ENCODE measurements around the gene GLRA1.
"Not testable (repeated sequence)": the region's sequence is repeated elsewhere in the genome, so short reads cannot be mapped to it uniquely, and the experiment has no call there.

The GLRA1 gene

DNA sequence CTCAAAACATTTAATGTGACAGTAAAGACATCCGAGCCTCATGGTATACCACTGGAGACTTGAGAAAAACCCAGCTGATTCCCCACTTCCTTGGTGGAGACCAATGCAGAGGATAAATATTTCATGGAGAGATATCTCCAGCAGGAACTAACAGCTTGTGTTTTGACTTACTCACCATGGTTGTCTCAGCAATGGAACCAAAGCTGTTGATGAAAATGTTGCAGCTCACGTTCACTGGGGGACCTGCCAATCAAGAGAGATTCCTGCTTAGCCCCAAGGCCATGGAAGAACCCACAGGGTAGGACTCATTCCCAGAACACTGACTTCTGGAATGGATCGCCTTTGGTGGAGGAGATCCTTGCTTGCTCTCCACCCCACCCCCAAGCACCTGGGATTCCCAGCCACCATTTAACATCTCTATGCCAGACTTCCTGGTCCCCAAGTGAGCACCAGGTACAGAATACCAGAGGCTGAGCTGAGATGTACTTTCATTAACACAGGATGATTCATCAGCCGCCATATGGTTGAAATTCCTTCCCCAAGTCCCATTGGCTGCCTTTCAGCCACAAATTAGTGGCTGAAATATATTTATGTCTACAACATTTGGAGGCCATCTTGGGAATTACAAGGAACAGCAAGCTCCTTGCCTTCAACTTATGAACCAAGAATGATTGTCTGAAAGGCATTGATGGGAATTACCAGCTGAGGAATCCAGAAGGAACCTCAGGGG is 37.9 kb downstream of the GLRA1 start:
- in situ Hi-C loops (cut with HindIII; ENCODE audit: low sequenced_read_pairs): no loop called here

DNA sequence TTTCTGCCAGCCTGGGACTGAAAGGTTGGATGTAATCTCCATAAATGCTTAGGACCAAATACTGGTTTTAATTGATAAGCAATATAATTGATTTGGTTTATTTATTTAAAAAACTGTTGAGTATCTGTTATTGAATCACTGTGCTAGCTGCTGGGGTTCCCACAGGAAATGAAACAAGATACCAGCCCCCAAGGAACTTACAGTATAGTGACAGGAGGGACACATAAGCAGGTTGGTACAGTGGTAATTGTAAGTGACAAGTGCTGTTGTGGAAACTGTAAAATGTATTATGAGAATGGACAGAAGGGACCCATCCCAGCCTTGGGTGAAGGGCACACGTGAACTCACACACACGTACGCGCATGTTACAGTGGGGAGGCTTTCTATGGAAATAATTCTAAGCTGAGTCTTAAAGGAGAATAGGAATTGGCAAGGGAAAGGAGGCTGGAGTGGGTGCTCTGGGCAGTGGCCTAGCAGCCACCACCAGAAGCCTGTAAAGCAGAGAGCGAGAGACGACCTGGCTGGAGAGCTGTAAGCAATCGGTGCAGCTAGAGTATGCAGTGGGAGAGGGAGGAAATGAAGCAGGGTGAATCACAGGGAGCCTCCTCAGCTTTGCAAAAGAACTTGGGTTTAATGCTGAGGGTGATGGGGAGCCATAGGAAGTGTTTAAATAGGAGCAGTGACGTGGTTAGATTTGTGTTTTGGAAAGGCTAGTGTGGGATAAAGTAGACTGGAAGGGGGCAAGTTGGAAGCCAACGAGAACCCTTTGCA is 39.3 kb downstream of the GLRA1 start:
- in situ Hi-C loops (cut with HindIII; ENCODE audit: low sequenced_read_pairs): no loop called here

DNA sequence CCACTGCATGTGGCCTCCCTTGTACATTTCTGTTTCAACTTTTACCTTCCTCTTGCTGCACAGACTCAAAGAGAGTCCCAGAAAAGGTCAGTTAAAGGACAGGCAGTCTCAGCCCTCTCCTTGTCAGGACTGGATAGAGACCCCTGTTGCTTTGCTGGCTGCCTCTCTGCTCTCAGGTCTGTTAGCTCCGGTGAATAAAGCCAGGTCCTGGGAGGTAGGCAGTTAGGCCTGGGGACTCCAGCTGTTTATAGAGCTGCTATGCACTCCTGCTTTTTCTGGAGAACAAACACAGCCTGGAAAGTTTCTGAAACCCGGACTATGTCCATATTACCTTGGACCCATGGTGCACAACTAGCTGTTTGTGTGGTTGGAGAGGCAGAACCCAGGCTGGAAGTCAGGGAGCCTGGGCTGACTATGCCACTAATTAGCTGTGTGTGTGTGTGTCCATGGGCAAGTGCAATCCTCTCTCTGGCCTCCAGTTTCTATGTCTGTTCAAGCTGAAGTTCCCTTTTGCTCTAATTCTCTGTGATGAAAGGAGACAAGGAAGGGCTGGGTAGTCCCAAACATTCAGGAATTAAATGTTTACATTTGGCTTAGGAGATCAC is 42.9 kb downstream of the GLRA1 start:
- in situ Hi-C loops (cut with HindIII; ENCODE audit: low sequenced_read_pairs): no loop called here

DNA sequence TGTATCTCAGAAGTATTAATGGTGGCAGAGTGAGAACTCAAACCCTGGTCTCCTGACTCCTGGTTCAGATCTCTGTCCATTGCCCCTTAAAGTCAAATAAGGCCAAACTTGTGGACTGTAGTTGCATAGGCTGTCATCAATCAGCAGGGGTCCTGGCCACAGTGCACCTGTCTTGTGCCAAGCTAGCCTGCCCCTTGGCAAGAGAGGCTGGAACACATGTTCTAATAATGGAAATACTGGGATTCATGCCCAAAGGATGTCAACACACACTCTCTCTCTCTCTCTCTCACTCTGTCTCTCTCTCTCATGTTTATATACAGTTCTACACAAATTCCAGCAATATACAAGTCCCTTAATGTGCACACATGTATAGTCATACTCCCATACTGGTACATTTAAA is 44.3 kb downstream of the GLRA1 start:
- in situ Hi-C loops (cut with HindIII; ENCODE audit: low sequenced_read_pairs): no loop called here

DNA sequence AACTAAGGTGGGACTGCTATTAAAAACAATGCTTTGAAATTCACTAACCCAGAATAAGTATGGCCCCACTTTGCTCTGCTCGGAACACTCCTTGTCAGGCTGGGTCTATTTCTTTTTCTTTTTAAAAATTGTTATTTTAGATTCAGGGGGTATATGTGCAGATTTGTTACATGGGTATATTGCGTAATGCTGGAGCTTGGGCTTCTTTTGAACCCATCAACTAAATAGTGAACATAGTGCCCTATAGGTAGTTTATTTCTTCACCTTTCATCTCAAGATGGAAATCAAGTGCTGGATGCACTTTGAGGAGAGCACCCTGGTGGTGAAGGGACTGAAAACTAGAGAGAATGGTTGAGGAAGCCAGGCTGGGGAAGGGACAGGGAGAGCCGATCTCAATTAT is 51.0 kb downstream of the GLRA1 start:
- in situ Hi-C loops (cut with HindIII; ENCODE audit: low sequenced_read_pairs): no loop called here

DNA sequence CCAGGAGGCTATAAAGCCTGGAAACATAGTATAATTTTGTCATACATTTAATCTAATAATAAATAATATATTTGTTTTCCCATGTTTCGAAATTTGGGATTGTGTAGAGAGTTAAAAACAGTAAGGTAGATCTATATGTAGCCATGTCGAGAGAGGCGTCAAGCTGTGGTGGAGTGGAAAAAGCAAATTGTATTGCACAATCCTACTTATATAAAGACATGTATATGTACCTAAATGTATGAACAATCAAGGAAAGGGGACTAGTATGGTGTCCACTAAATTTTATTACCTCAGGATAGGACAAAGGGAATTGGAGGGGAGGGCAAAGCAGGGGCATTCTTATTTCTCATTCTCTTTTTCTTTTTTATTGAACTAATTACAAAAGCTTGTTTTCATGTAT is 52.0 kb downstream of the GLRA1 start:
- in situ Hi-C loops (cut with HindIII; ENCODE audit: low sequenced_read_pairs): no loop called here

DNA sequence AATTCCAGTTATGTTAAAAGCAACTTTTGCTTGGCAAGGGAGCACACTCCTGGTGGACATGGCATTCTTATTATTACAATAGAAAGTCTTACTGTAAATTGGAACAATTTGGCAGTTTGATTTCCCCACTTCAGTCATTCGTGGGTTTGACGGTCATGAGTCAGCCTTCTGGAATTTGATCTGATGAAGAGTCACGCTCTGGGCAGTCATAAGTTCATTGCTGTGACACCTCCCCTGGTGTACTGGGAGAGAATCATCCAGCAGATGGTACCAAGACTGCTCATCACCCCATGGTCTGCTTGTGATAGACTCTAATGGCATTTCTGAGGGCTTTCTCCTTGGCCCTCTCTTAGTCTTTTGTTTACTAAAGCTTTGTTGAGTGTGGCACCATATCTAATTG is 53.8 kb downstream of the GLRA1 start:
- in situ Hi-C loops (cut with HindIII; ENCODE audit: low sequenced_read_pairs): no loop called here

DNA sequence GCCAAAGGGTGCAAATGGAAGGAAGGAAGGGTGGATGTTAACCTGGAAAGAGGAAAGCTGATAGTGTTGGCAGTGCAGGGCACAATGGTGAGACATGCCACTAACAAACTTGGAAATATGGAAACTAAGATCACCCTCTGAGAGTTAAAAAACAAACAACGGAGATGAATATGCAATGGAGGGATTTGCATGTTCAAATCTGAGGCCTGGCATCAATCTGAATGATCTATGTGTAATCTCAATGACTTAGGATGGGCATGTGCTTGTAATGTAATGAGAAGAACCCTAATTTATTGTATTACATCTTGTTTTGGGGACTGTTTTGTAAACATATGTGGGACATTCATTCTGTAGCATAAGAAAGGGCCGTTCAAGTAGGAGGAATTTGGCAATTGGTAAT is 54.4 kb downstream of the GLRA1 start:
- in situ Hi-C loops (cut with HindIII; ENCODE audit: low sequenced_read_pairs): no loop called here

DNA sequence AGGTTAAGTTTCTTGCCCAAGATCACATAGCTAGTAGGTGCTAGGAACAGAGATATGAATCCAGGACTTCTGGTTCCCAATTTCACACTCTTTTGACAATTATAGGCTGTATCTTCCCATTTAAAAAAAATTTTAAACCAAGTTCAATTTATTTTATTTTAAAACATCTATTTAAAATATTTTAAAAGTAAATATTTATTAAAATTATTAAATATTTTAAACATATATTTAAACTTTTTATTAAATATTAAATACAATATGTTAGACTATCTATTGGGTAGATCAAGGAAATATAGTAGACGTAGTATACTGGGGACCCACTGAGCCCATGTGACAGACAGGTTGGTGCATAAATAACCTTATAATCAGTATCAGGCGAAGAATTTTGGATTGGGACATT is 54.8 kb downstream of the GLRA1 start:
- in situ Hi-C loops (cut with HindIII; ENCODE audit: low sequenced_read_pairs): no loop called here

DNA sequence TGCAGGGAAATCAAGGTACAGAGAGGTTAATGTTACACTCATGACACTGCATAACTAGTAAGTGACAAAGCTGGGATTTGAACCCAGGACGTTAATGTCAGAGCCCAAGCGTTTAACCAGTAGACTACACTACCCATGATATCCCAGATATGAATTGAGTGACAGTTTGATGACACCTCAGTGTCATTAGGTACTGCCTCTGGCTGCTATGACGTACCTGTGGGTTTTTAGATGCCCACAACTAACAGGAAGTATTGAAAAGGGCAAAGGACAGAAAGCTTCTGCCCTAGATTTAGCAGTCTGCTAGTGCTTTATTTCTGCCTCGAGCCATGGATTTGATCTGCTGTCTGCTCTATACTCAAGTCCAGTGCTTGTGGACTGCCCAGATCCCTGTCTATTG is 56.2 kb downstream of the GLRA1 start:
- in situ Hi-C loops (cut with HindIII; ENCODE audit: low sequenced_read_pairs): no loop called here

DNA sequence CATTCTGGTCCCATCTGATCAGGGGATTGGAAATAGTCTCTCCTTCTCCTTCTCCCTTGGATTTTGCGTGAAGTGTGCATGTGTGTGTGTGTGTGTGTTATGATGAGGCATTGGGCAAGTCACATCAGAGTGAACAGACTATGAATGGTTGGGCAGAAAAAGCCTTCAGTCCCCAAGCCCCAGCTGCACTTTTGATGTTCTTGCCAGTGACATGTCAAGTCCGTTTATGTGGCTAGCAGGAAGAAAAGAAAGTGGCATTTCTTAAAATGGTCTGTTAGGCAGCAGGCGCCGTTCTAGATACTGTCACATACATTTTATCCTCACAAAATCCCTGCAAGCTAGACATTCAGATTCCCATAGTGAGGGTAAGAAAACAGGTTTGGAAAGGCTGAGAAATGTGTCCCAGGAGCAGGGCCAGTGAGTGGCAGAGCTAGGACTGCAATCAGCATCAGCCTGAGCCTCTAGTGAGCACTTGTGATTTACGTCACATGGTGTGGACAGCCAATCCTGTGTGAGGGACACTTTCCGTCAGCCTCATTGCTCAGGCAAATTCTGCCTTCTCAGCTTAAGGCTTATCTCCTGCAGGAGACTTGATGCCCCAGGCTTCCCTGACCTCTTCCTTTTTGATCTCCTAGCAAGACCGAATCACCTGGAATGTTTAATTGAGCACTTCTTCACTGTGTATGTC is 60.4 kb downstream of the GLRA1 start:
- in situ Hi-C loops (cut with HindIII; ENCODE audit: low sequenced_read_pairs): no loop called here

DNA sequence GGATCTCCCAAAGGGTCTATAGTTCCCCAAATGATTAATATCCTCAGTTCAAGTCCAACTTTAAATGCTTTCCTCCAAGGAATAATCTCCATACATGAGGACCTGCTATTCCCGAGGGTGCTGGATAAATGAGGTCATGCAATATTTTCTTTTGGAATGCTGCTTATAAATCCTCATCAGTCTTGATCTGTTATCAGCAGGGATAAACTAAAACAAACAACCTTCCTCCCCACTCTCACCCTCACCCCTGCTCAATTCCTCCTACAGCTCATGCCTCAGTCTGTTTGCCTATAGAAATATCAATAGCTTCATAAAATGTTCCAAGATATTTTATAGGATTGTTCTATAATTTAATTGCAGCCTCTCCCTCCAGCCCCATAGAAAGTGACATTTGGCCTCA is 61.1 kb downstream of the GLRA1 start:
- in situ Hi-C loops (cut with HindIII; ENCODE audit: low sequenced_read_pairs): no loop called here

DNA sequence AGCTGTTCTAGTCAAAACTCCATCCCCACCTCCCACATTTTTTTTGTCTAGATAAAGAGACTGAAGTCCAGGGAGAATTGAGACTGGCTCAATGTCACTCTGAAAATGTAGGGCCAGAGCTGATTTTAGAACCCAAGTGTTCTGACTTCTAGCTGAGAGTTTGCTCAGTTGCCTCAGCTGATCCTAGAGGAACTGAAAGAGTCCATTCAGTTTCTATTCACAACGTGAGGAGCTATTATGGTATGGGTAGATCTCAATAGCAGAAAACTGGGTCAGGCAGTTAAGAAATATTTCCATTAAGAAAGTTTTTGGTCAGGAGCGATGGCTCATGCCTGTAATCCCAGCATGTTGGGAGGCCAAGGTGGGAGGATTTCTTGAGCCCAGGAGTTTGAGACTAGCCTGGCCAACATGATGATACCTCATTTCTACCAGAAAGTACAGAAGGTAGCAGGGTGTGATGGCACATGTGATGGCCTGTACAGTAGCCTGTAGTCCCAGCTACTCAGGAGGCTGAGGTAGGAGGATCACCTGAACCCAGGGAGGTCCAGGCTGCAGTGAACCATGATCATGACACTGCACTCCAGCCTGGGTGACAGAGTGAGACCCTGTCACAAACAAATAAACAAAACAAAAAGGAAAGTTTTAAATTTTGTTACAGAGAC is 61.7 kb downstream of the GLRA1 start:
- in situ Hi-C loops (cut with HindIII; ENCODE audit: low sequenced_read_pairs): no loop called here

DNA sequence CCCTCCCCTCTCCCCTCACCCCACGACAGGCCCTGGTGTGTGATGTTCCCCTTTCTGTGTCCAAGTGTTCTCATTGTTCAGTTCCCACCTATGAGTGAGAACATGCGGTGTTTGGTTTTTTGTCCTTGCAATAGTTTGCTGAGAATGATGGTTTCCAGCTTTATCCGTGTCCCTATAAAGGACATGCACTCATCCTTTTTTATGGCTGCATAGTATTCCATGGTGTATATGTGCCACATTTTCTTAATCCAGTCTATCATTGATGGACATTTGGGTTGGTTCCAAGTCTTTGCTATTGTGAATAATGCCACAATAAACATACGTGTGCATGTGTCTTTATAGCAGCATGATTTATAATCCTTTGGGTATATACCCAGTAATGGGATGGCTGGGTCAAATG is 63.8 kb downstream of the GLRA1 start:
- in situ Hi-C loops (cut with HindIII; ENCODE audit: low sequenced_read_pairs): not testable (repeated sequence)

DNA sequence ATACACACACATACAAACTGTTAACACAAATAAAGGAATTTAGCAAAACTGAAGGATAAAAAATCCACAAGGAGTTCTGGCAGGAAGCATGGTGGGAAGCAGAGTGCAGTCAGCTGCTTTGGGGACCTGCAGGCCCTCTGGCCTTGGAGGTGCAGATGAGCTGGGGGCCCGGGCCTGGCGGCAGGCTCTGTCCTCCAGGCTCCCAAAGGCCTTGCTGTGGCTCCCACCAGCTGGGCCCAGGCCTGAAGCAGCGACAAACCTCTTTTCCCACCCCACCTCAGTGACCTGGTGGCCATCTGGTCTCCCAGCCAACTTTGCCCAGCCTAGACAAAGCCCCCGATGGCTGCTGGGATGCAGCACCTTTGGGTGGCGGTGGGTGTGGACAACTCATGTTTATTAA is 67.8 kb downstream of the GLRA1 start:
- in situ Hi-C loops (cut with HindIII; ENCODE audit: low sequenced_read_pairs): no loop called here

DNA sequence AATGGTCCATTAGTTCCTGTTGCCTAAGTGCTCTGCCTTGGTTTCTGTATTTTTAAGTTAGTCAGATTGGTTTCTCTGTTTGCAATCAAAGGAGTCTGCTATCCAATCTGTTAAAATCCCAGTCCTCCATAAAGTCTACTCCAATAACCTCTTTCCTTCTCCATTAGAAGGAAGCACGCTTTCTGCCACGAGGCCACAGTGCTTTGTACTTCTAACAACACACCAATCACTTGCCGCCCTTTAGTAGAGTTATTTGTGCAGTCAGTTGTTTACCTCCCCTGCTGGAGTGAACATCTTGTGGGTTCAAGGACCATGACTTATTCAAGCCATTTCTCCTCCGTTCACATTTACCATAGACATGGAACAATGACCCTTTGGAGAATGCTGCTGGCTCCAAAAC is 69.0 kb downstream of the GLRA1 start:
- in situ Hi-C loops (cut with HindIII; ENCODE audit: low sequenced_read_pairs): no loop called here

DNA sequence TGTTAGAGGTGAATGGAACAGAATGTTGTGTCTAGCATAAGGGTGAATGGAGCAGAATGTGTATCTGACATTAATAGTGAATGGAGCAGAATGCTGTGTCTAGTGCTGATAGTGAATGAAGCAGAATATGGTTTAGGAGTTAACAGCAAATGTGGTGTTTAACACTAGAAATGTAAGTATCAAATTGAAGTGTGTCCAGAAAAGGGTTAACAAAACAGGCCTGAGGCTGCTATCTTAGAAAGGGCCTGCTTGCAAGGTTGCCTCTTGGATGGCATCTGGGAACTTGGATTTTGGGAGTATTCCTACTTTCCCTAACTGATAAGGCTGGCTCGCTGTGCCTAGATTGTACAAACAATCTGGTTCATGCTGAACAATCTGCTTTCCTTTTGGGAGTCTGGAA is 76.8 kb downstream of the GLRA1 start:
- in situ Hi-C loops (cut with HindIII; ENCODE audit: low sequenced_read_pairs): no loop called here

DNA sequence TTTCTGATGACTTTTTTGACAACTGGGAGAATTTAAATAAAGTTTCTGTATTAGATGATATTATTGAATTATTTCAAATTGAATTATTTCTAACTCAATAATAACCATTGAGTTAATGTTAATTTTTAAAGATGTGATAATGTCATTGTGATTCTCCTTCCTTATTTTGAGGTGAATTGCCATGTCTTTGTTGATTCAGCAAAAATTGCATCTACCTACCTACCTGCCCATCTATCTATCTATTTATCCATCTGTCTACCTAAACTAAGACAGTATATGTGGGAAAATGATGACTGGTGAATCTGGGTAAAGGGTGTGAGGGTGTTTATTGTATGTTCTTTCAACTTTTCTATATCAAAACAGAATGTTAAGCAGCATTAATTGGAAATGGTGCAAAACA is 77.9 kb downstream of the GLRA1 start:
- in situ Hi-C loops (cut with HindIII; ENCODE audit: low sequenced_read_pairs): no loop called here

DNA sequence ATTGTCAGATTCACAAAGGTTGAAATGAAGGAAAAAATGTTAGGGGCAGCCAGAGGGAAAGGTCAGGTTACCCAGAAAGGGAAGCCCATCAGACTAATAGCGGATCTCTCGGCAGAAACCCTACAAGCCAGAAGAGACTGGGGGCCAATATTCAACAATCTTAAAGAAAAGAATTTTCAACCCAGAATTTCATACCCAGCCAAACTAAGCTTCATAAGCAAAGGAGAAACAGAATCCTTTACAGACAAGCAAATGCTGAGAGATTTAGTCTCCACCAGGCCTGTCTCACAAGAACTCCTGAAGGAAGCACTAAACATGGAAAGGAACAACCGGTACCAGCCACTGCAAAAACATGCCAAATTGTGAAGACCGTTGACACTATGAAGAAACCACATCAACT is 91.8 kb downstream of the GLRA1 start:
- in situ Hi-C loops (cut with HindIII; ENCODE audit: low sequenced_read_pairs): not testable (repeated sequence)

DNA sequence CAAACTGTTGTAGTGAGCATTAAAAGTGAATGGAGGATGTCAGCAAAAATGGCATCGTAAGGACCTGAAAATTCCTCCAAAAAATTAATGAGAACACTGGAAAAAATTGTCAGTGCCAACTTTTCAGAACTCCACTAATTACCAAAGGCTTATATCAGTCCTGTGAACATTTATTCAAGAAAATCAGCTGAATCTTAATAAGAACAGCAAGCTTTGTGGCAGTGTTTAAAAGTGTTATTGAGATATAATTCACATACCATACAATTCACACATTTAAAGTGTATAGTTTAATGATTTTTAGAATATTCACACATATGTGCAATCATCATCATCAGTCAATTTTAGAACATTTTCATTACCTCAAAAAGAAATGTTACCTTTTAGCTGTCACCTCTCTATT is 95.3 kb downstream of the GLRA1 start:
- in situ Hi-C loops (cut with HindIII; ENCODE audit: low sequenced_read_pairs): loop anchor here (10.0 kb wide), 1 partner anchor 305 kb away; no protein-coding TSS in a partner anchor

DNA sequence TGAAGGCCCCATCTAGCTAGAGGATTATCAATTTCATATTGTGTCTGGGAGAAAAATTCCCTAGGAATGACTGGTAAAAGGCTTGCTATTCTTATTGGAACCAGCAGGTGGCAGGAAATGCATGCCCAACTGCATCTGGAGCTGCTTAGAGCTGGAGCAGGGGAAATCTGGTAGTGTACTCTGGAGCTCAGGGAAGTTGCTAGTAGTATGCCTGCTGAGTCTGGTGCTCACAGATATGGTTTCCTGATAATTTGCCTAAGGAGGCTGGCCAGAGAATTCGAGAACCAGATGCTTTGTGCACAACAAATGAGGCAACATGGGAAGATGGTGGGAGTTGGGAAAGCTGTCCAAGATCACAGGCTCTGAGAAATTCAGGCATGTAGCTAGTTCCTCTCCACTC is 99.2 kb downstream of the GLRA1 start:
- in situ Hi-C loops (cut with HindIII; ENCODE audit: low sequenced_read_pairs): loop anchor here (10.0 kb wide), 1 partner anchor 309 kb away; no protein-coding TSS in a partner anchor

Data from DLD1 (cell line).